IPS-NIHi7 (cell line): ENCODE measurements around the gene MAPKAPK2.
"Not testable (repeated sequence)": the region's sequence is repeated elsewhere in the genome, so short reads cannot be mapped to it uniquely, and the experiment has no call there.

Experiments used
- DNase-seq: peaks from one replicate; pipeline ENCODE4 v3.0.0; 2012; ENCODE audit warnings: mixed read lengths; ENCODE audit errors: extremely low spot score

Gene MAPKAPK2

GRCh38 chr1:206776229-206776628, 91.5 kb downstream of the MAPKAPK2 start:
- DNase-seq, result no peak

DNA sequence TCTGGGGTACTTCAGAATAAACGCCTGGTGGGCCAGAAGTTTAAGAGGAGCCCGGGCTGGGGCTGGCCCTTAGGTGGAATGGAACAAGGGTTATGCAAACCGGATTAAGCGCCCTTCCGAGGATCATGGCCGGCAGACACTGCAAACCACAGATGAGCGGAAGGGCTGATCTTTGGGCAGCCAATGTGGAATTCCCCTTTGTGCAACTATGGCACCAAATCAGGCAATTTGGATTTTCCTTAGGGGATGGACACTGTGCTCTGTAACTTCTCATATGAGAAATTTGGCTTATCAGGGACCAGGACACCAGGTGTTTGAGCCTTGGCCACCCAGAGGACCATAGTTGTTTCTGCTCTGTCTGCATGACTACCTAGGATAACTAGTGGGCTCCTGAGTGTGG, 93.3 kb downstream of the MAPKAPK2 start:
- DNase-seq, result no peak

- not testable (repeated sequence) for DNase-seq
These were observed 94.2 kb downstream of the MAPKAPK2 start for GRCh38 chr1:206778911-206779310.

- no peak for DNase-seq
These were observed 94.9 kb downstream of the MAPKAPK2 start for GRCh38 chr1:206779638-206780037.

DNA sequence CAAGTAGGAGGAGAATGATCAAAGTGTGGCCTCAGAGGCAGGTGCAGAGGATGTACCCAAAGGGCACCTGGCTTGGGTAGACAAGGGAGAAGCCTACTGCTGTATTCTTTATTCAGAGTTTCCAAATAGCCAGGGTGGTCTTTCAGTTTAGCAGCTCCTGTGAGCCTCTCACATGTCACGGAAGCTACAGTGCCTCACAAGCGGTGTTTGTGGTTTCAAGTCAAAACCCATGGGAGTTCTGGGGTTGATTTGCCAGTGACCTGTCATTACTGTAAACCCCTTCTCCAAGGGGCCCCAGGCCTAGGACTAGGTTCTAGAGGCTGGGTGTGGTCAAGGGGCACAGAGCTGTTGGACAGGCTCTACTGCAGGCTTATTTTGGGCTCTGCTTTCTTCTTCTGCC, 97.7 kb downstream of the MAPKAPK2 start:
- DNase-seq, result no peak

DNA sequence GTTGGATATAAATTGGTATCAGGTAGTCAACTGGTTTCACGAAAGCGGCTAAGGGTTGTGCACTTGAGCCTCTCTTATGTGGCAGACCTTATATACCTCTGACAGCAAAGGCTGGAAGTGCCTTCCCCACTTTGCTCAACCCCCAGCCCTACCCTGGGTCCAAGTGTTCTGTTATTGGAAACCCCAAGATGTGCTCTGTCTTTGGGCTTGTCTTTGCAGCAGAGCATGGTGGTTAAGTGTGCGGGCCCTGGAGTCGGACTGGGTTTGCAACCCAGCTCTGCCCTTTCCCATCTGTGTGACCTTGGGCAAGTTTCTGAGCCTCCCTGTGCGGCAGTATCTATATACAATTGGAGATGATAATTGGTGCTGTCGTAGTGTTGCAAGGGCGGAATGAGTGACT, 98.8 kb downstream of the MAPKAPK2 start:
- no peak for DNase-seq
